OCI-LY7 (cell line): ENCODE results near the gene TP73.

ENCODE experiments used
- EZH2phosphoT487 ChIP-seq: fragments of 200-600 bp; sonication (generic); IDR thresholded peaks from 2 replicates; pipeline ENCODE4 v1.6.1; 2018; ENCODE audit warnings: low read depth, borderline replicate concordance, mild to moderate bottlenecking, mixed run types, antibody characterized with exemption, low read length, moderate library complexity, mixed read lengths
- TF ChIP-seq, protein P1 (sequence below): fragments of 200-600 bp; sonication (generic); conservative IDR thresholded peaks from 2 replicates; pipeline ENCODE4 v1.5.1; 2014; ENCODE audit warnings: mild to moderate bottlenecking, antibody characterized with exemption, low read length, moderate library complexity, mixed read lengths

DNA sequence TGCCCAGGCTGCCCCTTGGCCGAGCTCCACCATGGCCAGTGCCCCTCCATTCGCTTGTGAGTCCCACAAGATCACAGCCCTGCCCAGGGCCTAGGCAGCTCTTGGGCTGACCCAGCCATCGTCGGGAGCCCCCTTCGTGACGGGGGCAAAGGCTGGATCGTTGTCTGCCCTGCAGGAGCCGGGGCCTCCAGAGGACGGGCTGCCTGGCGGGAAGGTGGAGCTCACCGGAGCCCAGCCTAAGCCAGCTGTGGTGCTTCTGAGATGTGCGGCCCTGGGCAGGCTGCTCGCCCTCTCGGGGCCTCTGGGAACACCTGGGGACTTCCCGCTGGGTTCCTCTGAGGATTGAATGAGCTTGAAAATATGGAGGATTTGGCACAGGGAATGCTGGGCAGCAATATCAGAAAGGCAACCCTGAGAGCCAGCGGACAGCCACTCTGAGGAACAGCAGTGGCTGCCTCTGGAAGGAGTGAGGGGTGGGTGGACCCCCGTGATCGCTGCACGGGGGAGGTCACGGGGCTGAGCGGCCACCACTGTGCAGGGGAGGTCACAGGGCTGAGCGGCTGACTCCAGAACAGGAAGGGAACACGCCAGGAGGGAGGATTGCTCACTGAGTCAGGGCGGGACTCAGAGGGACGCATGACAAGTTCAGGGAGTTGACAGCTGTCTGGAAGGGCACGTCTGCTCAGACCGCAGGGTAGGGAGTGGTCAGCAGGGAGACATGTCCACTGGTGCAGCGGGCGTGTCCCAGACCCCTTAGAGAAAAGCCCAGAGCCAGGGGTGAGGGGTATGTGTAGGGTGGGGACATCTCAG, 19.3 kb downstream of the TP73 start:
- TF ChIP-seq, protein P1, sequence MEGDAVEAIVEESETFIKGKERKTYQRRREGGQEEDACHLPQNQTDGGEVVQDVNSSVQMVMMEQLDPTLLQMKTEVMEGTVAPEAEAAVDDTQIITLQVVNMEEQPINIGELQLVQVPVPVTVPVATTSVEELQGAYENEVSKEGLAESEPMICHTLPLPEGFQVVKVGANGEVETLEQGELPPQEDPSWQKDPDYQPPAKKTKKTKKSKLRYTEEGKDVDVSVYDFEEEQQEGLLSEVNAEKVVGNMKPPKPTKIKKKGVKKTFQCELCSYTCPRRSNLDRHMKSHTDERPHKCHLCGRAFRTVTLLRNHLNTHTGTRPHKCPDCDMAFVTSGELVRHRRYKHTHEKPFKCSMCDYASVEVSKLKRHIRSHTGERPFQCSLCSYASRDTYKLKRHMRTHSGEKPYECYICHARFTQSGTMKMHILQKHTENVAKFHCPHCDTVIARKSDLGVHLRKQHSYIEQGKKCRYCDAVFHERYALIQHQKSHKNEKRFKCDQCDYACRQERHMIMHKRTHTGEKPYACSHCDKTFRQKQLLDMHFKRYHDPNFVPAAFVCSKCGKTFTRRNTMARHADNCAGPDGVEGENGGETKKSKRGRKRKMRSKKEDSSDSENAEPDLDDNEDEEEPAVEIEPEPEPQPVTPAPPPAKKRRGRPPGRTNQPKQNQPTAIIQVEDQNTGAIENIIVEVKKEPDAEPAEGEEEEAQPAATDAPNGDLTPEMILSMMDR, result no peak
- TF ChIP-seq EZH2phosphoT487, result no peak
